Fibroblast of peridontal ligament (primary cell): ENCODE results near the gene GNL1.

ENCODE experiments used
- DNase-seq: peaks from one replicate; pipeline ENCODE4 v3.0.0-alpha.2; 2010; ENCODE audit errors: extremely low read depth

Gene GNL1

GRCh38 chr6:30568245-30568644, 12.0 kb upstream of the GNL1 start:
- DNase-seq: no peak

GRCh38 chr6:30565772-30566171, 9.5 kb upstream of the GNL1 start:
- DNase-seq: no peak

GRCh38 chr6:30564114-30564513, 7.8 kb upstream of the GNL1 start:
- no peak for DNase-seq

GRCh38 chr6:30562470-30563425, 6.5 kb upstream of the GNL1 start:
- DNase-seq: no peak

GRCh38 chr6:30560930-30561329, 4.6 kb upstream of the GNL1 start:
- DNase-seq: no peak

- DNase-seq: no peak
Observed at GRCh38 chr6:30557683-30557981, 1.3 kb upstream of the GNL1 start.

- peak; percentile 91 for DNase-seq
Observed at GRCh38 chr6:30556906-30557682, 805 bp upstream of the GNL1 start, which contains the start of gene PRR3. PRR3 (plus strand) TSS chr6:30557295; CDS start chr6:30557345, 50 bp downstream.

- no peak for DNase-seq
Observed at GRCh38 chr6:30555816-30556065, 548 bp downstream of the GNL1 start.

GRCh38 chr6:30554962-30555815, 1.1 kb downstream of the GNL1 start:
- DNase-seq: peak; percentile 34

- no peak for DNase-seq
Observed at GRCh38 chr6:30554404-30554803, 1.9 kb downstream of the GNL1 start.

GRCh38 chr6:30548375-30548774, 7.9 kb downstream of the GNL1 start:
- peak; percentile 46 for DNase-seq

GRCh38 chr6:30547454-30547853, 8.8 kb downstream of the GNL1 start:
- DNase-seq: no peak

- peak; percentile 77 for DNase-seq
Observed at GRCh38 chr6:30544666-30545272, 11.5 kb downstream of the GNL1 start.

GRCh38 chr6:30543821-30544220, 12.5 kb downstream of the GNL1 start:
- DNase-seq: no peak

- peak; percentile 34 for DNase-seq
Observed at GRCh38 chr6:30542915-30543314, 13.4 kb downstream of the GNL1 start.

- no peak for DNase-seq
Observed at GRCh38 chr6:30542404-30542725, 13.9 kb downstream of the GNL1 start.

GRCh38 chr6:30541515-30542403, 14.5 kb downstream of the GNL1 start:
- peak; percentile 92 for DNase-seq

GRCh38 chr6:30537931-30538330, 18.4 kb downstream of the GNL1 start:
- no peak for DNase-seq

- no peak for DNase-seq
Observed at GRCh38 chr6:30533460-30534294, 22.6 kb downstream of the GNL1 start.

GRCh38 chr6:30530014-30530413, 26.3 kb downstream of the GNL1 start:
- DNase-seq: no peak
